Trophoblast cell (in vitro differentiated cells and primary cell): ENCODE results near the gene TMEM41B.

ENCODE experiments used
- DNase-seq, 2 donors: peaks; one replicate each; pipeline ENCODE4 v3.0.0-alpha.2; 2016
- H2AFZ ChIP-seq: 2 replicates; pipeline ENCODE4 v1.6.1; 2013; ENCODE audit warnings: low read length, moderate library complexity, mild to moderate bottlenecking; ENCODE audit not compliant: insufficient read depth, poor library complexity
- H2AK5ac ChIP-seq: 2 replicates; pipeline ENCODE4 v1.6.1; 2013; ENCODE audit warnings: mild to moderate bottlenecking, low read length
- H2BK120ac ChIP-seq: 2 replicates; pipeline ENCODE4 v1.6.1; 2013; ENCODE audit warnings: low read length, mild to moderate bottlenecking, moderate library complexity; ENCODE audit not compliant: insufficient read depth, poor library complexity
- H2BK12ac ChIP-seq: 2 replicates; pipeline ENCODE4 v1.6.1; 2013; ENCODE audit warnings: mild to moderate bottlenecking, low read length, moderate library complexity
- H2BK5ac ChIP-seq: 2 replicates; pipeline ENCODE4 v1.6.1; 2013; ENCODE audit warnings: low read length, low read depth, moderate library complexity, mild to moderate bottlenecking; ENCODE audit not compliant: poor library complexity
- H3K14ac ChIP-seq: 2 replicates; pipeline ENCODE4 v1.6.1; 2013; ENCODE audit warnings: mild to moderate bottlenecking, low read length
- H3K18ac ChIP-seq: 2 replicates; pipeline ENCODE4 v1.6.1; 2013; ENCODE audit warnings: mild to moderate bottlenecking, low read length
- H3K23ac ChIP-seq: 2 replicates; pipeline ENCODE4 v1.6.1; 2013; ENCODE audit warnings: low read length
- H3K27ac ChIP-seq: 2 replicates; pipeline ENCODE4 v1.5.1; 2013; ENCODE audit warnings: low read depth, mild to moderate bottlenecking, inconsistent platforms, low read length, moderate library complexity
- H3K27me3 ChIP-seq: 2 replicates; pipeline ENCODE4 v1.6.1; 2013; ENCODE audit warnings: inconsistent platforms, mild to moderate bottlenecking, low read length, moderate library complexity; ENCODE audit not compliant: insufficient read depth
- H3K36me3 ChIP-seq, 2 experiments: 1 replicate in 1 of 2; 2 replicates in 1 of 2; pipeline ENCODE4 v1.6.1; 2013; ENCODE audit warnings: low read length in 2 of 2, mild to moderate bottlenecking in 2 of 2, moderate library complexity in 1 of 2; ENCODE audit not compliant: insufficient read depth in 2 of 2, control insufficient read depth in 1 of 2
- H3K4ac ChIP-seq: 2 replicates; pipeline ENCODE4 v1.6.1; 2013; ENCODE audit warnings: low read depth, mild to moderate bottlenecking, low read length, moderate library complexity
- H3K4me1 ChIP-seq, 2 experiments: 1 replicate in 1 of 2; 2 replicates in 1 of 2; pipeline ENCODE4 v1.6.1; 2013; ENCODE audit warnings: low read length in 2 of 2, mild to moderate bottlenecking in 2 of 2, moderate library complexity in 1 of 2; ENCODE audit not compliant: insufficient read depth in 2 of 2, control insufficient read depth in 1 of 2
- H3K4me2 ChIP-seq: 2 replicates; pipeline ENCODE4 v1.6.1; 2013; ENCODE audit warnings: inconsistent platforms, mild to moderate bottlenecking, low read length, moderate library complexity
- H3K4me3 ChIP-seq: 2 replicates; pipeline ENCODE4 v1.5.1; 2013; ENCODE audit warnings: mild to moderate bottlenecking, low read depth, low read length, inconsistent platforms
- H3K79me1 ChIP-seq: one replicate; pipeline ENCODE4 v1.6.1; 2013; ENCODE audit warnings: low read length
- H3K79me2 ChIP-seq: 2 replicates; pipeline ENCODE4 v1.6.1; 2013; ENCODE audit warnings: low read length, mild to moderate bottlenecking; ENCODE audit not compliant: control insufficient read depth, insufficient read depth, poor library complexity
- H3K9ac ChIP-seq: 2 replicates; pipeline ENCODE4 v1.6.1; 2013; ENCODE audit warnings: mild to moderate bottlenecking, low read length
- H3K9me3 ChIP-seq: 2 replicates; pipeline ENCODE4 v1.6.1; 2013; ENCODE audit warnings: low read depth, mild to moderate bottlenecking, control low read depth, inconsistent platforms, low read length; ENCODE audit not compliant: insufficient read depth
- H4K12ac ChIP-seq: 2 replicates; pipeline ENCODE4 v1.6.1; 2013; ENCODE audit warnings: low read depth, mild to moderate bottlenecking, low read length, moderate library complexity
- H4K8ac ChIP-seq: 2 replicates; pipeline ENCODE4 v1.6.1; 2013; ENCODE audit warnings: low read depth, mild to moderate bottlenecking, low read length, moderate library complexity
- H4K91ac ChIP-seq: one replicate; pipeline ENCODE4 v1.6.1; 2013; ENCODE audit warnings: low read depth, mild to moderate bottlenecking, low read length, moderate library complexity
- WGBS: extraction: QIAGEN DNeasy Blood & Tissue Kit; methylation state at CpG from one replicate; pipeline ENCODE4 v1.1.7; 2013; ENCODE audit warnings: missing lambda C conversion rate; ENCODE audit not compliant: insufficient read length, insufficient coverage; ENCODE audit errors: extremely low coverage; 5-methylcytosine and 5-hydroxymethylcytosine counted together

TMEM41B gene

DNA sequence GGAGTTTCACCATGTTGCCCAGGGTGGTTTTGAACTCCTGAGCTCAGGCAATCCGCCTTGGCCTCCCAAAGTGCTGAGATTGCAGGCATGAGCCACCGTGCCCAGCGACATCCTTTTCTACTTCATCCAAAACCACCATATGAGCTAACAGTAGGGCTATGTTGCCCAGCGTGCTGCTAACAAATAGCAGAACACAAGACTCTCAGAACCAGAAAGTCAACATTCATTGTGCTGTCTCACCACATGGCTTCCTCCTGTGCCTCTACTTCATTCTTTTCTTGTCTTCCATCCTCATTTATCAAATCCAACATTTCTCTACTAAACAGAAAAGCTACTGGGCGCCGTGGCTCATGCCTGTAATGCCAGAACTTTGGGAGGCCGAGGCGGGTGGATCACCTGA lies 37.2 kb downstream of the TMEM41B start:
- no peak overlapping the region for H3K27ac ChIP-seq
- no peak overlapping the region for H3K18ac ChIP-seq
- no peak overlapping the region for H3K9ac ChIP-seq
- H3K27me3 ChIP-seq = no peaks in the 10 kb centered on the region
- no peaks in the 10 kb centered on the region for H3K4me1 ChIP-seq
- no peaks in the 10 kb centered on the region for H3K79me2 ChIP-seq
- no peak overlapping the region for H3K14ac ChIP-seq
- H4K8ac ChIP-seq = no peak overlapping the region
- H2BK120ac ChIP-seq = no peak overlapping the region
- no peak overlapping the region for H3K4me2 ChIP-seq
- H2BK12ac ChIP-seq = no peak overlapping the region
- no peak overlapping the region for H3K4ac ChIP-seq
- H2BK5ac ChIP-seq = no peak overlapping the region
- no CpG with 5 or more reads among the region's 8 CpGs for WGBS
- no peak overlapping the region for H3K23ac ChIP-seq
- H3K4me3 ChIP-seq = no peak overlapping the region
- DNase-seq = peak; percentile 93 to 97
- H2AFZ ChIP-seq = no peak overlapping the region
- no peaks in the 10 kb centered on the region for H3K79me1 ChIP-seq
- no peak overlapping the region for H4K91ac ChIP-seq
- H3K9me3 ChIP-seq = no peaks in the 10 kb centered on the region
- peaks cover 9 to 11% of the 10 kb centered on the region in 2 experiments for H3K36me3 ChIP-seq
- H4K12ac ChIP-seq = no peak overlapping the region
- no peak overlapping the region for H2AK5ac ChIP-seq

DNA sequence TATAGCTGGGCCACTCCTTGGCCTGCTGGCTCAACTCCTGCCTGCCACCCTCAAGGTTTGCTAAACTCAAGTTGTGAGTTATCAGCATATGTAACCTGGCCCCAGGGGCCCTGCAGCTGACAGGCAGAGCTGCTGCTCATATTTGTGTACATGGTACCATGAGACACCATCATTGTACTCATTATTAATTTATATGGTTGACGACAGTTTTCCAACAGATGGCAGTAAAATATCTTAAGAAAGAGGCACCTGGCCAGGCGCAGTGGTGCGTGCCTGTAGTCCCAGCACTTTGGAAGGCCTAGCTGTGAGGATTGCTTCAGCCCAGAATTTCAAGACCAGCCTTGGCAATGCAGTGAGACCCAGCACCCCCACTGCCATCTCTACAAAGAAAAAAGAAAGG lies 37.8 kb downstream of the TMEM41B start:
- WGBS = no CpG with 5 or more reads among the region's 3 CpGs
- H4K12ac ChIP-seq = peak overlapping the region; percentile 18
- H2AK5ac ChIP-seq = no peak overlapping the region
- no peak overlapping the region for H2BK120ac ChIP-seq
- H3K4me2 ChIP-seq = no peak overlapping the region
- no peaks in the 10 kb centered on the region for H3K4me1 ChIP-seq
- no peaks in the 10 kb centered on the region for H3K79me1 ChIP-seq
- H3K18ac ChIP-seq = no peak overlapping the region
- H2AFZ ChIP-seq = no peak overlapping the region
- DNase-seq = peak; percentile 66 to 72
- H3K23ac ChIP-seq = no peak overlapping the region
- no peak overlapping the region for H2BK12ac ChIP-seq
- H3K36me3 ChIP-seq = peaks cover 8 to 9% of the 10 kb centered on the region in 2 experiments
- H3K27me3 ChIP-seq = no peaks in the 10 kb centered on the region
- no peak overlapping the region for H3K9ac ChIP-seq
- H3K79me2 ChIP-seq = no peaks in the 10 kb centered on the region
- H3K27ac ChIP-seq = no peak overlapping the region
- H3K14ac ChIP-seq = no peak overlapping the region
- H4K8ac ChIP-seq = no peak overlapping the region
- H3K4me3 ChIP-seq = no peak overlapping the region
- no peaks in the 10 kb centered on the region for H3K9me3 ChIP-seq
- no peak overlapping the region for H2BK5ac ChIP-seq
- H4K91ac ChIP-seq = no peak overlapping the region
- no peak overlapping the region for H3K4ac ChIP-seq

DNA sequence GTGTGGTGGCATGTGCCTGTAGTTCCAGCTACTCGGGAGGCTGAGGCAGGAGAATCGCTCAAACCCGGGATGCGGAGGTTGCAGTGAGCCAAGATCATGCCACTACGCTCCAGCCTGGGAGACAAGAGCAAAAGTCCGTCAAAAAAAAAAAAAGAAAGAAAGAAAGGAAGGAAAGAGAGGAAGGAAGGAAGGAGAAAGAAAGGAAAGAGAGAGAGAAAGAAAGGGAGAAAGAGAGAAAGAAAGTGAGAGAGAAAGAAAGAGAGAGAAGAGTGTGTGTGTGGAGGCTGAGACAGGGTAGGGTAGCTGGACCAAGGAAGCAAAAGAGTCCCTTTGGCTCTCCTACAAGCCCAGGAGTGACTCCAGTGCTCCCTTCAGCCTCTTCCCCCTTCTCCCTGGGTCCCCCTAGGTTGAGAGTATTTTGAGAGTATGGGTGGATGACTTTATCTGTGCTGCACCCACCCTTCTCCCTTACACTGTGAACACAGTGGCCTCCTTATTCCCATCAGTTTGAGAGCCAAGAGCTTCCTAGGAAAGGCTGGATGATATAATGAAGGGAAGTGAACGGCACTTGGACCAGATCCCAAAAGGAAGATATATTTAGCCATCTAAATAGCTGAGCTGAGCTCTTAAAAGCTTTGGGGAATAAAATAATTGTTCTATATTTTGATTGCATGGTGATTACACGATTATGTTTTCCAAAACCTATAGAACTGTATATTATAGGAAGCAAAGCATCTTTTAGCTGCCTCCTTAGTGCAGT lies 39.7 kb downstream of the TMEM41B start:
- Histone ChIP-seq H2BK12ac (peak overlapping the region; percentile 62), H3K23ac (no peak overlapping the region), H3K27ac (no peak overlapping the region), H2BK5ac (no peak overlapping the region), H3K4ac (no peak overlapping the region), H3K27me3 (no peaks in the 10 kb centered on the region), H3K9me3 (no peaks in the 10 kb centered on the region), H2AFZ (no peak overlapping the region), H2AK5ac (no peak overlapping the region), H3K18ac (peak overlapping the region; percentile 63), H3K9ac (no peak overlapping the region), H3K4me1 (no peaks in the 10 kb centered on the region), H4K91ac (no peak overlapping the region), H3K4me3 (no peak overlapping the region), H3K79me2 (no peaks in the 10 kb centered on the region), H2BK120ac (no peak overlapping the region), H4K12ac (no peak overlapping the region), H4K8ac (no peak overlapping the region), H3K4me2 (no peak overlapping the region), H3K14ac (no peak overlapping the region), H3K36me3 (peaks cover 0 to under 1% of the 10 kb centered on the region in 2 experiments), H3K79me1 (no peaks in the 10 kb centered on the region)
- WGBS = no CpG with 5 or more reads among the region's 8 CpGs
- no peak for DNase-seq

DNA sequence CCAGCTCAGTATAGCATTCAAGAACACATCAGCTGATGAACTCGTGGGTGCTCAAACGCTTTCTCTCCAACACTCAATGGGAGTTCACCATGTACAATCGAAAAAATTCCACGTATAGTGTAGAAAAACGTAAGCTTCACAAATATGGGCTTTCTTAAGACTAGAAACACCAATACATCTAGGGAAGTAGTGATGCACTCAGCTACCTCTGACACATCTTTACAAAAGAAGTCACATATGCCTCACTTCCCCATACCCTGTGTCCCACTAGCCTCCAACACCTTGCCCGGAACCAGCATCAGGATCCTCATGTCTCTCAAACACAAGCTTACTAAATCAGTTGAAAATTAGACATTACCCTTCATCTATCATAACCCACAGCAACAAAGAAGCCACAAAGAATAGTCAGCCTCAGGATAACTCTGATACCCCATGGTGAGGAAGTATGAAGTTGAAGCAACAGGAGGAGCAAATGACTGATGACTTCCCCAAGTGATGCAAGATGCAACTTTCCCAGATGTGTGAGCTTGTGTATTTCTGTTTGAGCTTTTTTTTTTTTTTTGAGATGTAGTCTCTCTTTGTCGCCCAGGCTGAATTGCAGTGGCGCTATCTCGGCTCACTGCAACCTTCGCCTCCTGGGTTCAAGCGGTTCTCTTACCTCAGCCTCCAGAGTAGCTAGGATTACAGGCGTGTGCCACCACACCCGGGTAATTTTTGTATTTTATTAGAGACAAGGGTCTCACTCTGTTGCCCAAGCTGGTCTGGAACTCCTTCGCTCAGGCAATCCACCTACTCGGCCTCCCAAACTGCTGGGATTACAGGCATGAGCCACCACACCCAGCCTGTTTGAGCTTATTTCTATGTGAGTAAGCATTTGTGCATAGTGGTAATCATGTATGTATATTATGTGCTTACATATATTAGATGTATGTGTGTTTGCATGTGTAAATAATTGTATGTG lies 40.7 kb downstream of the TMEM41B start:
- peak; percentile 57 to 63 for DNase-seq
- no peaks in the 10 kb centered on the region for H3K36me3 ChIP-seq
- H2BK12ac ChIP-seq = no peak overlapping the region
- H3K27ac ChIP-seq = no peak overlapping the region
- H3K9me3 ChIP-seq = no peaks in the 10 kb centered on the region
- no peak overlapping the region for H3K9ac ChIP-seq
- no peak overlapping the region for H4K12ac ChIP-seq
- no peak overlapping the region for H3K14ac ChIP-seq
- no peaks in the 10 kb centered on the region for H3K79me1 ChIP-seq
- no peaks in the 10 kb centered on the region for H3K4me1 ChIP-seq
- H3K4ac ChIP-seq = no peak overlapping the region
- WGBS = no CpG with 5 or more reads among the region's 15 CpGs
- H2AFZ ChIP-seq = no peak overlapping the region
- no peak overlapping the region for H3K18ac ChIP-seq
- H3K4me3 ChIP-seq = no peak overlapping the region
- no peaks in the 10 kb centered on the region for H3K79me2 ChIP-seq
- H2AK5ac ChIP-seq = no peak overlapping the region
- H3K27me3 ChIP-seq = no peaks in the 10 kb centered on the region
- no peak overlapping the region for H3K23ac ChIP-seq
- no peak overlapping the region for H2BK120ac ChIP-seq
- H3K4me2 ChIP-seq = no peak overlapping the region
- H2BK5ac ChIP-seq = no peak overlapping the region
- no peak overlapping the region for H4K8ac ChIP-seq
- H4K91ac ChIP-seq = no peak overlapping the region
